Frontal cortex (tissue), 4 donors: Measurements from ENCODE around the gene ZNF74. TPM values are rescaled to one million over a fixed set of nuclear protein-coding genes. Genes with fewer than 3 reads are reported as not detected.
"Not testable (repeated sequence)": the region's sequence is repeated elsewhere in the genome, so short reads cannot be mapped to it uniquely, and the experiment has no call there.

Experiments
- DNase-seq, 2 donors: peaks; one replicate each; pipeline ENCODE4 v3.0.0; 2012; ENCODE audit warnings: low spot score in 2 of 2
- FAIRE-seq: peaks from 2 replicates; lab custom pipeline; 2012; peaks lifted over from hg19 to GRCh38; lab: Jason Lieb, UNC
- total RNA-seq: library from RNA; depleted of rRNA; stranded (reverse); fragments of >200 nt; gene quantifications from one replicate; pipeline ENCODE4 v1.2.3, GENCODE V29; 2014
- donor health status: control.
- donor health status: control.
- donor health status: control.

ZNF74 gene
- total RNA-seq, 1 donor from 2014 or later, result 39.9 TPM

DNA sequence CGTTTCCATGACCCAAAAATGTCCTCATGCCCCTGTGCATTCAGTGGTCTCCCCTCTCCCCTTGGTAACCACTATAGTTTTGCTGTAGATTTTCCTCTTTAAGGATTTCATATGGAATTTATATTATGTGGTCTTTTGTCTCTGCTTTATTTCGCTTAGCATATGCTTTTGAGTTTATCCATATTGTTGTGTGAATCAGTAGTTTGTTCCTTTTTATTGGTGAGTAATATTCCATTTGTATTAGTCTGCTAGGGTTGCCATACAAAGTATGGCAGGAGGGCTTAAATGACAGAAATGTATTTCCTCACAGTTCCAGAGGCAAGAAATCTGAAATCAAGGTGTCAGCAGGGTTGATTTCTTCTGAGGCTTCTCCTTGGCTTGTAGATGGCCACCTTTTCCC lies 3.5 kb downstream of the ZNF74 start:
- DNase-seq, result no peak
- FAIRE-seq, result no peak

DNA sequence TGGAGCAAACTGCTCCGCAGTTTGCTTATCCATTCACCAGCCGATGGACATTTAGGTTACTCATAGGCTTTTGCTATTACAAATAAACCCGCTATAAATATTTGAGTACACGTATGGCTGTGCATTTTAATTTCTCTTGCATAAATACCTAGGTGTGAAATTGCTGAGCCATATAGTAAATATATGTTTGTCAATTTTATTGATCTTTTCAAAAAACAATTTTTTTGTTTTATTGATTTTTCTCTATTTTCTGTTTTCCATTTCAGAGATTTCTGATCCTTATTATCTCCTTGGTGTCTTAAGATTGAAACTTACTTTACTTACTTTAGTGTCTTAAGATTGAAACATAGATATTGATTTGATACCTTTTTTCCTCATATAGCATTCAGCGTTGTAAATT lies 4.5 kb downstream of the ZNF74 start:
- DNase-seq (no peak), FAIRE-seq (no peak)

DNA sequence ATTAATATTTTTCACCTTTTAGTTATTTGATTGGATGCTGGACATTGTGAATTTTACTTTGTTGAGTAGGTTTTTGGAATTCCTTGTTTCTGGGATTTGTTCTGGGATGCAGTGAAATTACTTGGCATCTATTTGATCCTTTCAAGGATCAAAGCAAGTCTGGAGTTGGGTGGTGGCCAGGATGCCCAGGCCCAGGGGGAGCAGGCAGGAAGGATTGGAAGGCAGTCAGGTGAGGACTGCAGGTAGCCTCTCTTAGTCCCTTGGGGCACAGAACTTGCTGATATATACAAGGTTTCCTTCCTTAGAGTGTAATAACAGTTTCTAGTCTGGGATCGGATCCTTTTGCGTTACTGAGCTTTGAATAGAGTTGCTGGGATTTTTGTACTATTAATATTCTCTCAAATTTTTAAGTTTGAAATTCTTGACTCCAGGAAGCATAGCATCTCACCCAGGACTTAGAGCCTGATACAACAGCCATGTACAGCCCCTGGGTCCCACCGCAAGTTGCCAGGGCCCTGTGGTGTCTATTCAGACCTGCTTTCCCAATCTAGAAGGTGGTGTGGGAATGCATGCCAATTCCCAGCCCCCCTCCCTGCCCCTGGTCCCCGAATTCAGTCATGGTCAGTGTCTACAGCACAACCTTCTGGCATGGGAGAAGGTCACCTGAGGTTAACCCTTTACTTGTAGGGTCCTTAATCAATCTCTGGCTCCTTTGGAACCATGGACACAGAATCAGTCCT lies 6.1 kb downstream of the ZNF74 start:
- no peak for FAIRE-seq
- DNase-seq, result no peak

DNA sequence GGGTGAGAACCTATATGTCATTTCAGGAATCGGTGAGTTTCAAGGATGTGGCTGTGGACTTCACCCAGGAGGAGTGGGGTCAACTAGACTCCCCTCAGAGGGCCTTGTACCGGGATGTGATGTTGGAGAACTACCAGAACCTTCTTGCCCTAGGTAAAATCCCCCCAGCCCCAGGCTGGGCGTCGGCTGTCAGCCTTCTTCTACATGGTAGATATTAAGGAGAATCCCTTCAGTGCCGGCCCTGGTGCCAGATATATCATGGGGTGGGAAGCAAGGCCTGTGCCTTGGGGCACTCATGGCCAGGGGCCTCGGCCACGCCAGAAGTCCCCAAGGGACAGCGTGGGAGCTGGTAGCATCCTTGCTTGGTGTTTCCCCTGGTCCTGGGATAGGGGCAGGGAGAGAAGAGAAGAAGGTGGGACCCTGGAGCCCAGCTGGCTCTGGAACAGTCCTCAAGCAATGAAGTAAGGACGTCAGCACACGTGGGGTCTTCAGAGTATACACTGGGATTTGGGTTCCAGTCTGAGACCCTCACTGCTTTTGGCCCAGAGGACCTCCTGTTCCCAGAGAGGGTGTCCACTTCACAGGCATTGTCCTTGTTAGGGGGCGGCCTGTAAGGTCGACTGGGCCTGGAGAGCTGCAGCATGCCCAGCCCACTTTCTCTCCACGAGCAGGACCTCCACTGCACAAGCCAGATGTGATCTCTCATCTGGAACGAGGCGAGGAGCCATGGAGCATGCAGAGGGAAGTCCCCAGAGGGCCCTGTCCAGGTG lies 6.8 kb downstream of the ZNF74 start:
- FAIRE-seq (no peak), DNase-seq (no peak)

DNA sequence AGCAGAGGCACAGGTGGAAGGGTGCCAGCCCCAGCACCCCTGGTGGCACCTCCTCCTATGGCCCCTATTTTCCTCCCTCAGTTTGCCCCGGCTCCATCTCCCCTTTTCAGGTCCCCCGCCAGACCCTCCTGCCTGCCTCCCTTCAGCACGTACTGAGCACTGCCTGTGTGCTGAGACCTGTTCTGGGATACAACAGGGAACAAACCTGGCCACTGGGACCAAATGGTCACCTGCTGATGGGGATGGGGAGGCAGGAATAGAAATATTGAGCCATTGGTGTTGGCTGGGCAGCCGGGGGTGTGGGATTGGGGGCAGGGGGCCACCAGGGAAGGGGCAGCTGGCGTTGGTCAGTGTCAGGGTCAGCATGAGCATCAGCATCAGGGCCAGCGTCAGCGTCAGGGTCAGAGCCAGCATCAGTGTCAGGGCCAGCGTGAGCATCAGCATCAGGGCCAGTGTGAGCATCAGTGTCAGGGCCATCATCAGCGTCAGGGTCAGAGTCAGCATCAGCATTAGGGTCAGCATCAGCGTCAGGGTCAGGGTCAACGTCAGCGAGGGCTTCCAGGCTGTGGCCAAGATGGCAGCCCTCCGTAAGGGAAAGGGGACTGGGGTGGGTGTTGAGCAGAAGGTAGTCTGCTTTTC lies 7.5 kb downstream of the ZNF74 start:
- FAIRE-seq (no peak), DNase-seq (no peak)

DNA sequence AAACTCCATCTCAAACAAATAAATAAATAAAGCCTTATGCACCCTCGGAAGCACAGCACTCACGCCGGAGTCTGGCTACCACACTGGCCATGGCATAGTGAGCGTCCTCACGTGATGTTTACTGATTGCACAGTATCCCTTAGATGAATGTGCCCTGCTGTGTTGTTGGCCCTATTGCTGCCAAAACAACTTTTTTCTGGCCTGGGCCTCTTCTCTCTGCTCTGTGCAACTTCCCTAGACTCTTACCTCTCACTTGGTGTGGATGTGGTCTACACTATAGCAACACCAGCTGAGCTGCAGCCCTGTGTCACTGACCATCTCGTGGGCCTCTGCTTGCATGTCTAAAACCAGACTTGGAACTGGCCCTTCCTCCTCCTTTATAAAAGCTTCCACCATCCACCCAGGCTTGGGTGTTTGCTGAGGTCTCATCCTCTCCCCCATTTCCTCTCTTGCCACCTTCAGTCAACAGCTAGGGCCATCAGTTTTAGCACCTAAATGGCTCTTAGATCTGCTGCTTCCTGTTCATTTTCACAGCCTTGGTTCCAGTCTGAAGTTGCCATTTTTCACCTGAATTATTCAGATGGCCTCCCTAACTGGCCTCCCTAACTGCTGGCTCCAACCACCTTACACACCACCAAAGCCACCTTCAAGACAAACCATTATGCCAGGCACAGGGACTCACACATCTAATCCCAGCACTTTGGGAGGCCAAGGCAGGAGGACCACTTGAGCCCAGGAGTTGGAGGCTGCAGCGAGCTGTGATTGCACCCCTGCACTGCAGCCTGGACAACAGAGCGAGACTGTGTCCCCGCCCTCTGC lies 9.2 kb downstream of the ZNF74 start:
- DNase-seq (no peak), FAIRE-seq (no peak)

DNA sequence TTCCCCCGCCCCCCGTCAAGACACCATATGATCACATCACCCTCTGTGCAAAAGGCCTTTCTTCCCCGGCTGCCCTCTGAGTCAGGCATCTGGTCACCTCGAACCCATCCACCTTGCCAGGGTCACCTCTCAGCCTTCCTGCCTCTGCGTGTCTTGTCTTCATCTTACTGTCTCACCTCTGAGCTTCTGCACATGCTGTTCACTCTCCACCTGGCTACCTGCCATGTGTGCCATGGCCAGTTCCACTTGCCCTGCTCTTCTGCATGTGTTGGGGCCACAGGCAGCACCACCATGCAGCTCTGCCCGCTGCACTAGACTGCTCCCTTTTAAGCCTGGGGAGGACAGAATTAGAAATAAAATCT lies 9.8 kb downstream of the ZNF74 start:
- DNase-seq (no peak), FAIRE-seq (no peak)

DNA sequence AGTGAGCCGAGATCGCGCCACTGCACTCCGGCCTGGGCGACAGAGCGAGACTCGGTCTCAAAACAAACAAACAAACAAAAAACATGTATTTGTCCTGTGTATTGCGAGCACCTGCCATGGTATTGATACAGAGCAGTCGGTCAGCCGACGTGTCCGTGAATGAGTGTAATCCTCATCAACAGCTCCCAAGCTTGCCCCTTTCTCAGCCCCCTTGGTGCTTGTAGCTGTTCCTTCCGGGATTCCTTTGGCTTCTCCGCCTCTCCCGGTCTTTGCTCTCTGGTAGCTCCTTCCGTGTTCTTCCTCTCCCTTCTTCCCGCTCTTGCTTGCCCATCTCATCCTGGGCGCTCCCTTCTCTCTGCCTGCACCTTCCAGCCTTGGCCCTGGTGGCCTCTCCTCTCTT lies 10.9 kb downstream of the ZNF74 start:
- DNase-seq (no peak), FAIRE-seq (no peak)

DNA sequence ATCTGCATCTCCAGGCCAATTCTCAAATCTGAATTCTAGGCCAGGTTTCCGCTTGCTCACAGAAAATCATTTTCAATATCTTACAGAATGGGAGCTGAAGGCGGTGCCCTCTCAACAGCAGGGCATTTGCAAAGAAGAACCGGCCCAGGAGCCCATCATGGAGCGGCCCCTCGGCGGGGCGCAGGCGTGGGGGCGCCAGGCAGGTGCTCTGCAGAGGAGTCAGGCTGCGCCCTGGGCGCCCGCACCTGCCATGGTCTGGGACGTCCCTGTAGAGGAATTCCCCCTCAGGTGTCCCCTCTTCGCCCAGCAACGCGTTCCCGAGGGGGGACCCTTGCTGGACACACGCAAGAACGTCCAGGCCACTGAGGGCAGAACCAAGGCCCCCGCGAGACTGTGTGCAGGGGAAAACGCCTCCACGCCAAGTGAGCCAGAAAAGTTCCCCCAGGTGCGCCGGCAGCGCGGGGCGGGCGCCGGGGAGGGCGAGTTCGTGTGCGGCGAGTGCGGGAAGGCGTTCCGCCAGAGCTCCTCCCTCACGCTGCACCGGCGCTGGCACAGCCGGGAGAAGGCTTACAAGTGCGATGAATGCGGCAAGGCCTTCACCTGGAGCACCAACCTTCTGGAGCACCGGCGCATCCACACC lies 11.5 kb downstream of the ZNF74 start:
- FAIRE-seq, result no peak
- no peak for DNase-seq

DNA sequence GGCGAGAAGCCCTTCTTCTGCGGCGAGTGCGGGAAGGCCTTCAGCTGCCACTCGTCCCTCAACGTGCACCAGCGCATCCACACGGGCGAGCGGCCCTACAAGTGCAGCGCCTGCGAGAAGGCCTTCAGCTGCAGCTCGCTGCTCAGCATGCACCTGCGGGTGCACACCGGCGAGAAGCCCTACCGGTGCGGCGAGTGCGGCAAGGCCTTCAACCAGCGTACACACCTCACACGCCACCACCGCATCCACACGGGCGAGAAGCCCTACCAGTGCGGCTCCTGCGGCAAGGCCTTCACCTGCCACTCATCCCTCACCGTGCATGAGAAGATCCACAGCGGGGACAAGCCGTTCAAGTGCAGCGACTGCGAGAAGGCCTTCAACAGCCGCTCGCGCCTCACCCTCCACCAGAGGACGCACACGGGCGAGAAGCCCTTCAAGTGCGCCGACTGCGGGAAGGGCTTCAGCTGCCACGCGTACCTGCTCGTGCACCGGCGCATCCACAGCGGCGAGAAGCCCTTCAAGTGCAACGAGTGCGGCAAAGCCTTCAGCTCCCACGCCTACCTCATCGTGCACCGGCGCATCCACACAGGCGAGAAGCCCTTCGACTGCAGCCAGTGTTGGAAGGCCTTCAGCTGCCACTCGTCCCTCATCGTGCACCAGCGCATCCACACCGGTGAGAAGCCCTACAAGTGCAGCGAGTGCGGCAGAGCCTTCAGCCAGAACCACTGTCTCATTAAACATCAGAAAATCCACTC lies 12.2 kb downstream of the ZNF74 start:
- no peak for FAIRE-seq

DNA sequence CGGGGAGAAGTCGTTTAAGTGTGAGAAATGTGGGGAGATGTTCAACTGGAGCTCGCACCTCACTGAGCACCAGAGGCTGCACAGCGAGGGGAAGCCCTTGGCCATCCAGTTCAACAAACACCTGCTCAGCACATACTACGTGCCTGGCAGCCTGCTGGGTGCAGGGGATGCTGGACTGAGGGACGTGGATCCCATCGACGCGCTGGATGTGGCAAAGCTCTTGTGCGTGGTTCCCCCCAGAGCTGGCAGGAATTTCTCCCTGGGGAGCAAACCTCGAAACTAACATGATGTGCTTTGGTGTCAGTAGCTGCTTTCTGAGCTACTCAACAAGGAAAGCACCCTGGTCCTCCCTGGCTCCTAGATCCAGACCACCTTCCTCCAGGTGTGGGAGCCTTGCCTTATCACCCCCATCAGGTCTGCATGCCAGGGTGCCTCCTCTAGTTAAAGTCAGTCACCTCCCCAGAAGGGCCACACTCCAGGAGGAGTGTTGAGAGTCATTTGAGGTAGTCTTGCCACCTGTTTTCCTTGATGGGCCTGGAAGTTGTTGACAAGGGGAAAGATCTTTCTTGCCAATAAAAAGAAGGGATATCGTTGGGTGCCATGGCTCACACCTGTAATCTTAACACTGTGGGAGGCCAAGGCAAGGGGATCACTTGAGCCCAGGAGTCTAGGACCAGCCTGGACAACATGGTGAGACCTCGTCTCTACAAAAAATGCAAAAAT lies 12.9 kb downstream of the ZNF74 start:
- DNase-seq (no peak), FAIRE-seq (no peak)

More for the DNA sequence above, 12.2 kb downstream of the ZNF74 start:
- DNase-seq, result no peak

DNA sequence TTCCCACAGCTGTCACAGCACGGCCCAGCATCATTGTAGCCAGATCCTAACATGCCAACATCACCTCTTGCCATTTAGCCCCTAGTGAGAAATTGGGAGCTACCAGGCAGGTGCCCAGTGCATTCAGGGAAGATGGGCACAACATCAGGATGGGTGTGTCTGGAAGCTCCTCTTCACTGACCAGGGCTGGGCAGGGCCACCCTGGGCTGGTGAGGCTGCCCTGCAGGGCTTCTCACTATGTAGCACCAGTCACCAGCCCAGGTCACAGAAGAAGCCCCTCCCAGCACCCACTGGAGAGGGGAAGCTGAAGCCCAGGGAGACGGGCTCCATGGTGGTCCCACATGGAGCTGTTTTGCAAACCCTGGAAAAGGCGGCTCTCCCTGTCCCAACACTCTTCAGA lies 13.9 kb downstream of the ZNF74 start:
- FAIRE-seq, result no peak
- no peak for DNase-seq

DNA sequence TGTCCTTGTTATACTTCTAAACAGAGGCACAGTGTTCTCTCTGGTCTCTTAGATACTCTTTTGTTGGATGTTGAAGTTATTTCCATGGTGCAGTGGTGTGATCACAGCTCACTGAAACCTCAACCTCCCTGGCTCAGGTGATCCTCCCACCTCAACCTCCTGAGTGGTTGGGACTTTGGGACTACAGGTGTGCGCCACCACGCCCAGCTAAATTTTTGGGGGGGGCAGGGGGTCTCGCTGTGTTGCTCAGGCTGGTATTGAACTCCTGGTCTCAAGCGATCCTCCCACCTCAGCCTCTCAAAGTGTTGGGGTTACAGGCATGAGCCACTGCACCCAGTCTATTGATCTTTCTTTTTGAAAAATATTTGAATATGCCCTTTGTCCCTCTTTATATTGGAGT lies 14.9 kb downstream of the ZNF74 start:
- FAIRE-seq (no peak), DNase-seq (no peak)

DNA sequence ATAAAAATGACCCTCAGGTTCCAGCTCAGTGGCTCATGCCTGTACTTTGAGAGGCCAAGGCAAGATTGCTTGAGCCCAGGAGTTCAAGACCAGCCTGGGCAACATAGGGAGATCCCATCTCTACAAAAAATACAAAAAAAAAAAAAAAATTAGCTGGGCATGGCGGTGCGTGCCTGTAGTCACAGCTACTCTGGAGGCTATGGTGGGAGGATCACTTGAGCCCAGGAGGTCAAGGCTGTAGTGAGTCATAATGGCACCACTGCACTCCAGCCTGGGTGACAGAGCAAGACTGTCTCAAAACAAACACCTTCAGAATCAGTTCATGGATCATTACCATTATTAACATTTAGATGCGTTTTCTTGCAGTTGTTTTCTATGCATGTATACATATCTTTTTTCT lies 15.4 kb downstream of the ZNF74 start:
- DNase-seq, FAIRE-seq: not testable (repeated sequence)

DNA sequence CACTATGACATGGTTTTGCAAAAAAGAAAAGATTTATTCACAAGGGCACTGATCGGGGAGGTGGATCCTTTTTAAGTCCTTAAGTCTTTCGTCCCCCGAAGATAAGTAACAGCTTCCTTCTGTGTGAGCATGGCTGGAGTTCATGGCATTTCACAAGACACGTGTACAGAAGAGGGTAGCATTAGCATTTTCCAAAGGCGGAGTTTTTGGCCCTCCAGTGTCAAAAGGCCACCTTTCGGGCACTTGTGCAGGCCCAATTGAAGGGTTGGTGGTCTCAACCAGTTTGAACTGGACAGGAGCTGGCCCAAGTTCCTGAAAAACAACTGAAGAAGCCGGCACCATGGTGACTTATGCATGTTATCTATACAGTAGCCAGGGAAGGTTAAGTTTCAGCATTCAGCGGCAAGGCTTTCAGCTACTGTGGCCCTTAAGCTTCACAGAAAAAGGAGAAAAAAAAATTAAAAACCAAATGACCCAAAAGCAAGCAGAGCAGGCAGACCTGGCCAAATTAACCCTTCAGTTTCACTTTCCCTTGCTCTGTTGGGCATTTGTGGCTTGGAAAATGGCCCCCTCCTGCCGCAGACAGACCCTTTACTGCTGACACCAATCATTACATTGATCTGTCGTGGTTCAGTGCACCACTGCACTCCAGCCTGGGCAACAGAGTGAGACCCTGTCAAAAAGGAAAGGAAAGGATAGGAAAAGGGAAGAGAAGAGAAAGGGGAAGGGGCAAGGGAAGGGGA lies 18.7 kb downstream of the ZNF74 start:
- FAIRE-seq (no peak), DNase-seq (no peak)

DNA sequence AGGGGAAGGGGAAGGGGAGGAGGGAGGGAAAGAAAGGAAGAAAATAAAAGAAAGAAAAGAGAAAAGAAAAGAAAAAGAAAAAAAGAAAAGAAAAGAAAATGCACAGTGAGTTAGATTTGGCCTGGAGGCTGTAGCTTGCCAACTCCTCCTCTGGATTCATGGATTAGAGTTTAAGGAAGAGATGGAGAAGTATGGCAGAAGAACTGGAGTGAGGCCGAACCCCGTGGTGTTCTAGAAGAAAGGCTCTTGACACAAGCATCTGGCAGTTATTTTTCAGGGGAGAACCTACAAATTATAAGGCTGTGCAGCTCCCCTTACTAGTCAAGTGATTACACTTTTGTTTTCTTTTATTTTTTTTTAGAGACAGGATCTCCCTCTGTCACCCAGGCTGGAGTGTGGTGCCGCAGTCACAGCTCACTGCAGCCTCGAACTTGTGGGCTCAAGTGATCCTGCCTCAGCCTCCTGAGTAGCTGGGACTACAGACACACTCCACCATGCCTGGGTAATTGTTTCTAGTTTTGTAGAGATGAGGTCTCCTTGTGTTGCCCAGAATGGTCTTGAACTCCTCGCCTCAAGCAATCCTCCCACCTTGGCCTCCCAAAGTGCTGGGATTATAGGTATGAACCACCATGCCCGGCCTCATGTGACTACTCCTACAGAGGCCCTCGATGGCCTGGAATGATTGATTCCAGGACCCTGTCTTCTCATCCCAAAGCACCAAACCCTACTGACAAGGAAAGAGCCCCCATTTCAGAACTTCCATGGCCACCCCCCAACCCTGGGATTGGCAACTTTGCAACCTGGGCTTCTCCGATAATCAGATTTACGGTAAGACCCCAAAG lies 19.5 kb downstream of the ZNF74 start:
- FAIRE-seq (no peak), DNase-seq (no peak)

DNA sequence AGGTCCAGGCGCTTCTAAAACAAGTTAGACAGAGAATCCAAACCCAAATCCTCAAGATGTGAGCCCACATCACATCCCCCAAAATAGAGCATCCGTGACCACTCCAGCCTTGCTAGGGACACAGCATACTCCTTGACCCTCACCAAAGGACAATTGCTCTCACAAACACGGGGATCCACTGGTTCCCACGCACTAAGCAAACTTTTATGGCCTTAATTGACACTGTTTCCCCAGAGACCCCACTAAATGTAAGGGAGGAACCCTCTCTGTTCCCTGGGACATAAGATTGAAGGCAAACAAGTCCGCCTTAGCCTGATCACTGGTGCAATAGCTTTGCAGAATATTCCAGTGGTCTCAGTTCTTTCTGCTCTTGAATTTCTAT lies 20.1 kb downstream of the ZNF74 start:
- FAIRE-seq (no peak), DNase-seq (no peak)
